Daoy (cell line): Measurements from ENCODE around the gene LRRC57. TPM values are rescaled to one million over a fixed set of nuclear protein-coding genes. Genes with fewer than 3 reads are reported as not detected.

ENCODE experiments used
- DNase-seq: peaks from one replicate; pipeline ENCODE4 v3.0.0-alpha.2; 2015; ENCODE audit warnings: low read depth
- total RNA-seq: library from RNA; depleted of rRNA; stranded (reverse); fragments of >200 nt; shearing (Covaris generic); gene quantifications from 2 replicates; pipeline ENCODE4 v1.2.3, GENCODE V29; 2014

Gene LRRC57
- total RNA-seq, 1 experiment from 2014 or later = 12.1 TPM

DNA sequence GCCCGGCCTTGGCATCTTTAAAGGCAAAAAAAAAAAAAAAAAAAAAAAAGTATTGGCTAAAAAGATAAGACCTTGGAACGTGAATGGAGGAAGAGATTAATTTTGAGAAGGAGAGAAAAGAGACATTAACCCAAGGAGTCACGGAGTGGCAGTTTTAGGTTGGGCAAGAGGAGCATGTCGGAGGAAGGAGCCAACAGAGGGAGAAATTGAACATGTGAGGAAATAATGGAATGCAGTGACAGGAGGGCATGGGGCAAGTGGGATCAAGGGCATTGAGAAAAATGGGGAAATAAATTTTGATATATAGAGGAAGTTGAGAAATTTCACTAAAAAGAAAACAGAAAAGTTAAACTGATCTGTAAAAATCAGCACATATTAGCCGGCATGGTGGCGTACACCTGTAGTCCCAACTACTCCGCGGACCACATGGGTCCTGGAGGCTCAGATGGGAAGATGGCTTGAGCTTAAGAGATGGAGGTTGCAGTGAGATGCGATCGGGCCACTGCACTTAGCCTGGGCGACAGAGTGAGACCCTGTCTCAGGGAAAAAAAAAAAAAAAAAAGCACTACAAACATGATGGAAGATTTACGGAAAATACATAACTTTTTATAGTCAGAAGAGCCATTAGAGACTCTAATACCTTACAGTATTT is 1.3 kb upstream of the LRRC57 start:
- no peak for DNase-seq

DNA sequence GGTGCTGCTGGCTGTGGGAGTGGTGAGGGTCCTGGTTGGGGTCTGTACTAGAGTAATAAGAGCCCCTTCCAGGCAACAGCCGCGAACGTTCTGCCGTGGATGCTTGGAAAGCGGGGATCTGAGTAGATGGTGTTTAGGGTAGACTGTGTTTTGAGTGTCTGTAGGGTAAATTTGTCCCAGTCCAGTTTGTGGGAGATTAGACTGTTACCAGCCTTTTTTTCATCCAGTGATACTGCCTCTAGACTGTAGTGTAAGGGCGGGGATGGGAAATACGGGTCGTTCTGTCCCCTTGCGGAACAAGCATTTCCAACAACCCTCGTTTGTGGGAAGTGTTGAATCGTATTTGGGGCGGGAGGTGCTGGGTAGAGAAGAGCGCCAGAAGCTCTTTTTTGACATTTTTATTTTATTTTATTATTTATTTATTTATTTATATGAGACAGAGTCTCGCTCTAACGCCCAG is 469 bp upstream of the LRRC57 start:
- peak; percentile 24 for DNase-seq

DNA sequence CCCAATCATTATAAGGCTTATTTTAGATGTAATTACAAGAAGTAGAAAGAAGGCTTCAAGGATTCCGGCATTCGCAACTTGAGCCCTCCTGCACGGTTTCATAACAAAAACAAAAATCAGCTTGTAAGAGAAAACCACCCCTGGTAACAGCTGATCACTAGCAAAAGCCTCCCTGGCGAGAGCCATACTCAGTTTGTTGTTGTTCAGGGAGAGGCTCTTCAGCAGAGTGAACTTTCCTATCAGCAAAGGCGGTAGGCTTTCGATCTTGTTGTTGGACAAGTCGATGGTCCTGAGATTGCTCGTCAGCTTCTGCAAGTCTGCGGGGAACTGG is 710 bp downstream of the LRRC57 start:
- no peak for DNase-seq

DNA sequence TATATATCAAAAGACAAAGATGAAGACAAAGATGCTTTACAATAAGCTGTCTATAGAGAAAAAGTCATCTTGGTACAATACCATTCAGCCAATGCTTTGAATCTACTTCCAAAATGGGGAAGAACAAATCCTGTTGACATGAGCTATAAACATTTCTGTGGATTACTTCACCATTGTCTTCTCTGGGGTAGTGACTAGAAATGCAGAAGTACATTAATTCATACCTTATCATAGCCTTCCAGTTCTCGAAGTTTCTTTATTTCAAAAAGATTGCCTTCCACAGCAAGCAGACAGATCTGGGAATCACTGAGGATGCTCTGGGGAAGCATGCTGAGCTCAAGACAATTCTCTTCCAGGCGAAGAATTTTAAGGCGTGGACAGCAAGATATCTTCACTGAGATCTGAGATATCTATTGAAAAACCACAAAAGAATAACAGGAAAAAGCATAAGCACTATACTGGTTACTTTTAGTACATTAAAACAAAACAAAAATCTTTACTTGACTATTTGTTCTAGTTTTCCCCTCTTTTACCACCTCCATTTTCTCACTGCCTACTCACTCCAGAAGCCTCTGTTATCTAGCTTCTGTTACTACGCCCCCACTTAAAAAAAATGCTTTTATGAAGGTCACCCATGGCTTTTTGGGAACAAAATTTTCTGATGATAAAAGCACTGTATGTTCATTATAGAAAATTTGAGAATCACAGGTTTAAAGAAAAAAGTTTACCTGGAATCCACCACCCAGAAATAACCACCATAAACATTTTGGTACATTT is 3.6 kb downstream of the LRRC57 start:
- no peak for DNase-seq

DNA sequence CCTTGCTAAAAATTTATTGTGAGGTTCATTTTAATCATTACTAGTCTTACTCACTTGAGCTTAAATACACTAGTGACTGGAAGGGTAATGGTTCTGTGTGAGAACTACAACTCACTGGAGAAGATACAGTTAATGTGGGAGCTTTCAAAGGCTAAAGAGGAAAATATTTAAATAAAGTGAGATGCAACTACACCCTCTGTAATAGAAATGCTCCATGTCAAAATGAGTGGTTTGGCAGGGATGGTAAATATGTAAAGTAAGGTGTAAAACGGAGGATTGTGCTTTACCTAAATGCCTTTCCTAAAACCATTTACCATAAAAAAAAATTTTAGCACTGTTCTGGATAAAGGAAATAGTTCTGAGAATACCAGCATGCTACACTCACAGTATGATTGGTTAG is 15.3 kb downstream of the LRRC57 start:
- no peak for DNase-seq

DNA sequence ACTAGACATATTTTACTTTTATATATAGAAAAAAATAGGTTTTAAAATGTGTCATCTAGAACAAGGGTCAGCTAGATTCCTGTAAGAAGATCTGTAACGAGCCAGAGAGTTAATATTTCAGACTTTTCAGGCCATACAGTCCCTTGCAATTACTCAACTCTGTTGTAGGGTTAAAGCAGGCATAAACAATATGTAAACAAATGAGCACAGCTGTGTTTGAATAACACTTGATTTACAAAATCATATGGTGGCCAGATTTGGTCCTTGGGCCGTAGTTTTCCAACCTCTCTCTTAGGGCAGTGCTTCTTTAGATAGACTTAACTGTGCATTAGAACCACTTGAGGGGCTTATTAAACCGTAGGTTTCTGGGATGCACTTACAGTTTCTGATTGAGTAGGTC is 19.6 kb downstream of the LRRC57 start:
- no peak for DNase-seq

DNA sequence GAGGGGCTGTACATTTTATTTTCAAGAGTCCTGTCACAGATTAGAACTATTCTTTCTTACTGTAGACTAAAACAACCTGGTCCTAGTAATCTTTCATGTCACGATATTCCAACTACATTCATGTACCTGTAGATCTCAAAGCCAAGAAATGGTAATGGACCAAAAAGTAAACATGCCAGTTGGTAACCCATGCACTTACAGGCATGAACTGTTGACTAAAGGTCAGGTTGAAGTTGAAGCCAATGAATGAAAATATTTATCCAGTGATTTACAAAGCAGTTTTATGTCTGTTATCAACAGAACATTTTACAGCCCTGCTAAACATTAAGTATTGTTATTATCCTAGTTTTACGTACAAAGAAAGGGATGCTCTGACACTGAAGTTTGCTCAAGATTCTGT is 25.3 kb downstream of the LRRC57 start:
- no peak for DNase-seq

DNA sequence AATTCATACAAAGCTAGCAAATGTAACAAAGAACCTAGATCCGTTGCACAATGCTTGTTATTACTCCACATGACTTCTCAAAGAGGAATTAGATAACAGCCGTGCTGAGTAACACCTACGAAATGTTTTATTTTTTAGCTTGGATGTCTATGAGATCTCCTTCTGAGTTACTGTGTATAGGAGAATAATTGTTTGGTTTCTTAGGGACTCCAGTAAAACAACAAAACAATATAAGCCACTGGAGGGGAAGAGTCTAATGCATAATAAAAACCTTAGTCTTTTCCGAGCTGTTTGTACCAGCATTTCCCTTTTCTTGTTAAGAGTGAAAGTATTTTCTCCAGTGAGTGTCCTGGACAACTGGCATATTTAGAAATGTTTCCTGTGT is 37.6 kb downstream of the LRRC57 start:
- DNase-seq = peak; percentile 15

DNA sequence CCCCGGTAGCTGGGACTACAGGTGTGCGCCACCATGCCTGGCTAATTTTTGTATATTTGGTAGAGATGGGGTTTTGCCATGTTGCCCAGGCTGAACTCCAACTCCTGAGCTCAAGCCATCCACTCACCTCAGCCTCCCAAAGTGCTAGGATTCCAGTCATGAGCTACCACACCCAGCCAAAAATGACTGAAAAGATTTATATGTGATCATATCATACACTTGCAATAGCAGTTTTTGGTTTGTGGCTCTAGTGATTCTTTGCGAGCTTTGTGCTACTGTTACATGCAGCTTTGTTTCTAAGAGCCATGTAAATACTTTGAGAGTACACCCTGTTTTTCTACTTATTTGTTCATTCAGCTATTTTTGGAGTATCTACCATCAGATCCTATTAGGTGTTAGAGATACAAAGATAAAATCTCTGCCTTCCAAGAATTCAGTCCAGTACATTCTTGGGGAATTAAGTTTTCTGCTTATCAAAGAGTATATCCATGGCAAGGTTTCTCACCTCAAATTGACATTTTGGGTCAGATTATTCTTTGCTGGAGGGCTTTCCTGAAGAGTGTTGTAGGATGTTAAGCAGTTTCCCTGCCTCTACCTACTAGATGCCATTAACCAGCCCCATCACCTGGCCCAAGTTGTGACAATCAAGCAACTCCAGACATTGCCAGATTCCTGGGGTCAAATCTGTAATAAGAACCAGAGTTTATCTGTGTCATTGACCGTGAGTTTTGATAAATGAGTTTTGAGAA is 38.2 kb downstream of the LRRC57 start:
- no peak for DNase-seq

DNA sequence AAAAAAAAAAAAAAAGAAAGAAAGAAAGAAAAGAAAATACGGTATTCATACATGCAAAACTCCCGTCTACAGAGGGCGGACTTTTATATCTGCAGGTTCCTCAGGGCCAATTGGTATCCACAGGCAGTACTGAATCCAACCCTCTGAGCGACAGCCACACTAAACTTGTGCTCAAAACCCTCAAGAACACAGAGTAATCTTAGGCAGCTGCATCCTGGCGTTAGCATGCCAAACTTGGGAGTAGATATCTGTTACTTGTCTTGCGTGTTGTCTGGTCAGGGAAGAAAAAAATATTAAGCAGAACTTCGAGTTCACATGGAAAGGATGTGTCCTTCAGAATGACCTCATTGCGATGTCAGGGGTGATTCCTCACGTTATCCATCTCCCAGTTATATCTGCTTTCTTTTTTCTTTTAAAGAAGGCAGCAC is 40.3 kb downstream of the LRRC57 start:
- no peak for DNase-seq

DNA sequence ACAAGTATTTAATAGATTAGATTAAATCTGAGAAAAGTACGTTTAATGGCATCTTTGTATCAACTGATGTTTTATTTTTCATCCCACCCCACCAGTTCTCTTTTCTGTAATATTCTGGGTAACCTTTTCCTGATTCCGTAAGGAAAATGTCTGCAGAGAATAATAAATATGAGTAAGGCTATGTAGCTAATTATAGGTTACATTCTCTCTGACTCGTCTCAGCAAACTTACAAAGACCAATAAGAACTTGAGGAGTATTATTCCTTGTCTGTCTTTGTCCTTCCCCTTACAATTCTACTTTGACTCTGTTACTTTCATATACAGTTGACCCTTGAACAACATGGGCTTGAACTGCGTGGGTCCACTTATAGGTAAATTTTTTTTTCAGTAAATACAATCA is 41.1 kb downstream of the LRRC57 start:
- DNase-seq = no peak

DNA sequence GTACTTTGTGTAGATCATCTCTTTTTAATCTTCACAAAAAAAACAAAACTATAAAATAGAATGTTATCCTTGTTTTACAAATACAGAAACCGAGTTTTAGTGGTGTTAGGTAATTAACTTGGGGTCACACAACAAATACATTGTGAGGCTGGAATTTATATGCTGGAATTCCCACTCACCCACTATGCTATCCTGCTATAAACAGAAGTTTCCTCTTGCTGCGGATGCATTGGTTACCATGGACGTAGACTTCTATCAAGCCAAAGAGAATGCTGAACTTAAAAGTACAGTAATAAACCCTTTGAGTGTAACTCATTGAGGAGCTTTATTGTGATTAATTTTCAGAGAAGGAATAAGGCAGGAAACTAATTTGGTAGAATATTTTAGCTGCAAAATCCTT is 44.0 kb downstream of the LRRC57 start:
- DNase-seq = no peak

DNA sequence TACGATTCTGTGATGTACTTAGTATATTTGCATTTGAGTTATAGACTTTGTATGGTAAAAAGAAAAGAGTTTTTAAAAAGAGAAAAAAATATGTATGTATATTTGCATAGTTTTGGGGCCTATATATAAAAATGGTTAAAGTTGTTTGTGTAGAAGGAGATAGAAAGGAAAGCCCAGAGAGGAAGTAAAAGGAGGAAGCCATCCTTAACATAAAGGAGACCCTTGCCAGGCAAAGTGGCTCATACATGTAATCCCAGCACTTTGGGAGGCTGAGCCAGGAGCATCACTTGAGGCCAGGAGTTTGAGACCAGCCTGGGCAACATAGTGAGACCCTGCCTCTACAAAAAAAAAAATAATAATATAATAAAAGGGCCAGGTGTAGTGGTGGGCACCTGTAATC is 44.8 kb downstream of the LRRC57 start:
- no peak for DNase-seq

DNA sequence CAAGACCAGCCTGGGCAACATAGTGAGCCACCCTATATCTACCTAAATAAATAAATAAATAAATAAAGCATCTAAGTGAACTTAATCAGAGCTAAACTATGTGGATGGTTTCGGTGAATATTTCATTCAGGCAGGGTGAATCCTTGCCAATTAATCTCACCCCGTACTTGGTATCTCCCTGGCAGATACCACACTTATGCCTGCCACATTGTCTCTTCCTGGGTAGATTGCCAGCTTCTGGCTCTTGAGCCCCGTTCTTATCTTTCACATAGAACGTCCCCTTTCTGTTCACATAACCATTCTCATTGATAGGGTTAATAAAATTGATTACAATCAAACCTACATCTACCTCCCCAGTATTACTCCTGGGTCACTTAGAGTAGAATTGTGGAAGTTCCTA is 46.1 kb downstream of the LRRC57 start:
- DNase-seq = no peak

DNA sequence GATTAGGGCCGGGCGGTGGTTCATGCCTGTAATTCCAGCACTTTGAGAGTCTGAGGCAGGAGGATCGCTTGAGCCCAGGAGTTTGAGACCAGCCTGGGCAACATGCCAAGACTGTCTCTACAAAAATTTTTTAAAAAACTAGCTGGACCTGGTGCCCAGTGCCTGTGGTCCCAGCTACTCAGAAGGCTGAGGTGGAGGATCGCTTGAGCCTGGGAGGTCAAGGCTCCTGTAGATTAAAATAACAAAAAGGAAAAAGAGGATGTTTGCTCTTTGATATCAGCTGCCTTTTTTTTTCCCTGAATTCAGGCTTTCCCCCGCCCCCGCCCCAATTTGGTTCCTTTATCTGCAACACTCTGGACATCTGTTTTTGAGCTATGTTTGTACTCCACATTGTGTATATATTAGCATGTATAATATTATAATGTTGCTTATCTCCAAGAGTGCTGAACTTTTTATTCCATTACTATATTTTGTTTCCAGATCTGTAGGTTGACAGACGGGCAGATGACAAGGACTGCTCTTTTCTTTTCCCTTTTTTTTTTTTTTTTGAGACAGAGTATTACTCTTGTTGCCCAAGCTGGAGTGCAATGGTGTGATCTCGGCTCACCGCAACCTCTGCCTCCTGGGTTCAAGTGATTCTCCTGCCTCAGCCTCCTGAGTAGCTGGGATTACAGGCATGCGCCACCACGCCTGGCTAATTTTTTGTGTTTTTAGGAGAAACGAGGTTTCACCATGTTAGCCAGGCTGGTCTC is 48.6 kb downstream of the LRRC57 start:
- peak; percentile 6 for DNase-seq

DNA sequence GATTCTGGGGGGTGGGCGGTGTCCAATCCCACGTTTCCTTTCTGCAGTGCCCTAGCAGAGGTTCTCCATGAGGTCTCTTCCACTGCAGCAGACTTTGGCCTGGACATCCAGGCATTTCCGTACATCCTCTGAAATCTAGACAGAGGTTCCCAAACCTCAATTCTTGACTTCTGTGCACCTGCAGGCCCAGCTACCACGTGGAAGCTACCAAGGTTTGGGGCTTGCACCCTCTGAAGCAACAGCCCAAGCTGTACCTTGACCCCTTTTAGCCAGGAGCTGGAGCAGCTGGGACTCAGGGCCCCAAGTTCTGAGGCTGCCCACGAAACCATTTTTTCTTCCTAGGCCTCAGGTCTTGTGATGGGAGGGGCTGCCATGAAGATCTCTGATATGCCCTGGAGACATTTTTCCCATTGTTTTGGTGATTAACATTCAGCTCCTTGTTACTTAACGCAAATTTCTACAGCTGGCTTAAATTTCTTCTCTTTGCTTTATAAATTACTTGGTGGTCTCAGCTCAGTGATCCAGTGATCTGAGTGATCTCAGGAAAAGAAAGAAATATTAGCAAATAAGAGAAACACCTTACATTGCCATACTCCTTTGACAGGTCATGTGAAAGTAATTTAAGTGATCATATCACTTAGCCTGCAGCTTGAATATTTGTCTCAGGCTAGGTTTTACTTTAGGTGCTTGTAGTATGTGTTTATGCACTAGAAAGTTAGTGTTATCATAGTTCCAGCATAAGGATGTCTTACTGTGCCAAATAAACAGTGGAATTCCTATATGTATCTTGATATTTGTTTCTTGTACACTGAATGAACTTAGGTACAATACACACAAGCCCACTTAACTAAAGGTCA is 50.2 kb downstream of the LRRC57 start:
- no peak for DNase-seq

DNA sequence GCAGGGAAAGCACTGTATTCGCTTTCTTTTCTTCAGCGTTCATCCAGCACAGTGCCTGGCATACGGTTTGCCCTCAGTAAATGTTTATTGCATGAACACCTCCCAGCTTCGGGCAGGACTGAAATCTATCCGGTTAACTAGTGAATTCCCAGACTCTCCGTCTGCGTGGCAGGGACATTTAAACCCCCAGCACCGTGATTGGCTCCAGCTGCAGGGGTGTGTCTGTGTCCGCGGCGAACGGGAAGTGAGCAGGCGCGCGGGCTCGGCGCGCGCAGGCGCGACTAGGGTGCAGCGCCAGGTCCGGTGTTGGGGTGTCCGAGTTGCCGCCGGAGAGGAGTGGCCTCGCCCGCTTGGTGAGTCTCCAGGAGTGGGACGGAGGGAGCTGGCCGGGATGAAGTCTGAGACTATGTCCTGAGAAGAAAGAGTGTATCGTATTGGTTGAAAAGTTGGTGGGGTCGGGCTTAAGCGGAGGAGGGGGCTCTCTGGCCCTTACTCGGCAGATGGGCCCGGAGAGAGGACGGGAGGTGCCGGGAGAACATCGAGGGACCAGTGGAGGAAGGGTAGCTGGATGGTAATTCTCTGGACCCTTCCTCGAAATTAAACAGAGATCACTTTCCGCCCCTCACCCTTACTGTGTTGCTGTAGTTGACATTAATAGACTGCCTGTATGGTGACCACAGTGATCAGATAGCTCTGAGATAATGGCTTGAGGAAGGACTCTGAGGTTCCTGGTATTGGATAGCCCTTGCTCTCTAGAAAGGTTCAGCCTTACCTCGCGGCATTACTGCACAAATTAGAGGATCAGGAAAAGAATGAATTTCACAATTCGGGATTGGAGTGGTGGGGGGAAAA is 53.0 kb downstream of the LRRC57 start, which contains the start of gene SNAP23:
Gene SNAP23 (plus strand): TSS at position 274 of the 852 bp plus-strand sequence. CDS start 16,213 bp downstream, outside the sequence.
- DNase-seq = peak; percentile 96

DNA sequence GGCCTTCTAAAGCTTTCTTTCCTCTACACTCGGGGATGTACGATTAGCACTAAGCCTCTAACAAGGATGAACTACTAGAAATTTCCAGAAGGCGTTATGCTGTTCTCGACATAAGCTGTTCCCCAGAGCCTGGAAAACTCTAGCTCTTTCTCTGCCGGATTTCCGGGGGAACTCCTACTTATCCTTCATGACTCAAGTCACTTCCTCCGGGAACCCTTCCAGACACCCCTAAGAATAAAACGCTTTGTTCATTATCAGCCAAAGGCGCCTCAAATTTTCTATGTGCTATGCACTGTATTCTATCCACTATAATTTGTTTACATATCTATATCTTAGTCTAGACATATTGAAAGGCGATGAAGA is 53.6 kb downstream of the LRRC57 start:
- DNase-seq = peak; percentile 62

DNA sequence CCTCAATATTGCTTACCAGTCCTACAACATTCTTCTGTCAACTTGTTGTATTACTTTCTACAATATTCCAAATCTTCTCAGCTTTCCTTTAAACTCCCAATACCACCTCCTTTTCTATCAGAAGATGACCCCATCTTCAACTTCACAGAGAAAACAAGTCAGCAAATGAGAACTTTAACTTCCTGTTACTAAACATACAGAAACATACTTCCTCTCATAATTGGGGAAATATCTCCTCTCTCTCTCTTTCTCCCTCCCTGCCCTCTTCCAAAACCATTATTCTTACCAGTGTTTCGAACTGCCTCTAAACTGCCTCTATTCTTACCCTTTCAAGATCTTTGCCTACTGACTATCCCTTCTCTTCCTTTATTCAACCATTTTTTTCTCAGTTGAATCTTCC is 54.9 kb downstream of the LRRC57 start:
- no peak for DNase-seq

DNA sequence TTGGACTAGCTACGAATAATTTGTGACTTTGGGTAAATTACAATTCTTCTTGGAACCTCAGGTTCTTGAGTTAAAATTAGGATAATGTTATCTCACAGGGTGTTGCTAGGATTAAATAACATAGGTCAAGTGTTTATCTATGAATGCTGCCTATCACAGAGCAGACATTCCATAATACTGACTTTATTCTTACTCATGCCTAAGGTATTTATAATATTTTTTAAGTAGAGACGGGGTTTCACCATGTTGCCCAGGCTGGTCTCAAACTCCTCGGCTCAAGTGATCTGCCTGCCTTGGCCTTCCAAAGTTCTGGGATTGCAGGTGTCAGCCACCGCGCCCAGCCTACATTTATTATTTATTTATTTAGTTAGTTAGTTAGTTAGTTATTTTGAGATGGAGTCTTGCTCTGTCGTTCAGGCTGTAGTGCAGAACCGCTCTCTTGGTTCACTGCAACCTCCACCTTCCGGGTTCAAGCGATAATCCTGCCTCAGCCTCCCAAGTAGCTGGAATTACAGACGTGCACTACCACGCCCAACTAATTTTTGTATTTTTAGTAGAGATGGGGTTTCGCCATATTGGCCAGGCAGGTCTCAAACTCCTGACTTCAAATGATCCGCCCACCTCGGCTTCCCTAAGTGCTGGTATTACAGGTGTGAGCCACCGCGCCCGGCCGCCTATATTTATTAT is 56.9 kb downstream of the LRRC57 start:
- peak; percentile 26 for DNase-seq
